Smooth muscle cell (in vitro differentiated cells): Measurements from ENCODE around the gene RAB3C. TPM values are rescaled to one million over a fixed set of nuclear protein-coding genes. Genes with fewer than 3 reads are reported as not detected.

ENCODE experiments used
- DNase-seq: peaks from one replicate; lab custom pipeline; 2025; ENCODE audit not compliant: unreplicated experiment; lab: John Stamatoyannopoulos, UW
- H2AFZ ChIP-seq: fragments of 200-600 bp; sonication (generic); 2 replicates; pipeline ENCODE4 v1.6.0; 2016; ENCODE audit warnings: antibody characterized with exemption, low read depth, mild to moderate bottlenecking
- H3F3A ChIP-seq: fragments of 200-600 bp; sonication (generic); 2 replicates; pipeline ENCODE4 v1.6.0; 2017; ENCODE audit warnings: antibody characterized with exemption, low read depth
- H3K27ac ChIP-seq: fragments of 200-600 bp; sonication (generic); 2 replicates; pipeline ENCODE4 v1.5.1; 2016; ENCODE audit warnings: low read depth, mild to moderate bottlenecking
- H3K27me3 ChIP-seq: fragments of 200-600 bp; sonication (generic); 2 replicates; pipeline ENCODE4 v1.6.1; 2016; ENCODE audit warnings: low read depth, mild to moderate bottlenecking
- H3K36me3 ChIP-seq: fragments of 200-600 bp; sonication (generic); 2 replicates; pipeline ENCODE4 v1.5.1; 2016; ENCODE audit warnings: low read depth
- H3K4me1 ChIP-seq: fragments of 200-600 bp; sonication (generic); 2 replicates; pipeline ENCODE4 v1.5.1; 2016; ENCODE audit warnings: low read depth
- H3K4me2 ChIP-seq: fragments of 200-600 bp; sonication (generic); 2 replicates; pipeline ENCODE4 v1.6.0; 2016; ENCODE audit warnings: mild to moderate bottlenecking
- H3K4me3 ChIP-seq: fragments of 200-600 bp; sonication (generic); 2 replicates; pipeline ENCODE4 v1.5.1; 2016; ENCODE audit warnings: mild to moderate bottlenecking
- H3K79me2 ChIP-seq: fragments of 200-600 bp; sonication (generic); 2 replicates; pipeline ENCODE4 v1.6.0; 2016; ENCODE audit warnings: low read depth, mild to moderate bottlenecking
- H3K9ac ChIP-seq: fragments of 200-600 bp; sonication (generic); 2 replicates; pipeline ENCODE4 v1.6.0; 2016; ENCODE audit warnings: low read depth
- H3K9me3 ChIP-seq: fragments of 200-600 bp; sonication (generic); replicated peaks from 2 replicates; pipeline ENCODE4 v1.5.1; 2016; ENCODE audit warnings: low read depth
- H4K20me1 ChIP-seq: fragments of 200-600 bp; sonication (generic); 2 replicates; pipeline ENCODE4 v1.6.0; 2016; ENCODE audit warnings: low read depth
- WGBS: methylation state at CpG from one replicate; pipeline ENCODE4 v1.1.7; 2016; ENCODE audit warnings: low lambda C conversion rate; 5-methylcytosine and 5-hydroxymethylcytosine counted together
- polyA plus RNA-seq: library from polyadenylated mRNA; unstranded; fragments of >200 nt; fragmentation: Nextera tagmentation; extraction: Ambion mirVana; gene quantifications from 2 replicates; pipeline ENCODE4 v1.2.1, GENCODE V29; 2016
- total RNA-seq: library from RNA; depleted of rRNA; stranded (reverse); fragments of >200 nt; gene quantifications from 2 replicates; pipeline ENCODE4 v1.2.3, GENCODE V29; 2014
- TF ChIP-seq, protein P1 (sequence below): fragments of 200-600 bp; sonication (generic); IDR thresholded peaks from 2 replicates; pipeline ENCODE4 v1.5.1; 2017; ENCODE audit warnings: borderline replicate concordance, mild to moderate bottlenecking, antibody characterized with exemption; ENCODE audit not compliant: insufficient read depth, poor library complexity, severe bottlenecking

RAB3C gene
- total and polyA plus RNA-seq, 2 experiments from 2014 or later: 0.10 to 1.1 TPM

DNA sequence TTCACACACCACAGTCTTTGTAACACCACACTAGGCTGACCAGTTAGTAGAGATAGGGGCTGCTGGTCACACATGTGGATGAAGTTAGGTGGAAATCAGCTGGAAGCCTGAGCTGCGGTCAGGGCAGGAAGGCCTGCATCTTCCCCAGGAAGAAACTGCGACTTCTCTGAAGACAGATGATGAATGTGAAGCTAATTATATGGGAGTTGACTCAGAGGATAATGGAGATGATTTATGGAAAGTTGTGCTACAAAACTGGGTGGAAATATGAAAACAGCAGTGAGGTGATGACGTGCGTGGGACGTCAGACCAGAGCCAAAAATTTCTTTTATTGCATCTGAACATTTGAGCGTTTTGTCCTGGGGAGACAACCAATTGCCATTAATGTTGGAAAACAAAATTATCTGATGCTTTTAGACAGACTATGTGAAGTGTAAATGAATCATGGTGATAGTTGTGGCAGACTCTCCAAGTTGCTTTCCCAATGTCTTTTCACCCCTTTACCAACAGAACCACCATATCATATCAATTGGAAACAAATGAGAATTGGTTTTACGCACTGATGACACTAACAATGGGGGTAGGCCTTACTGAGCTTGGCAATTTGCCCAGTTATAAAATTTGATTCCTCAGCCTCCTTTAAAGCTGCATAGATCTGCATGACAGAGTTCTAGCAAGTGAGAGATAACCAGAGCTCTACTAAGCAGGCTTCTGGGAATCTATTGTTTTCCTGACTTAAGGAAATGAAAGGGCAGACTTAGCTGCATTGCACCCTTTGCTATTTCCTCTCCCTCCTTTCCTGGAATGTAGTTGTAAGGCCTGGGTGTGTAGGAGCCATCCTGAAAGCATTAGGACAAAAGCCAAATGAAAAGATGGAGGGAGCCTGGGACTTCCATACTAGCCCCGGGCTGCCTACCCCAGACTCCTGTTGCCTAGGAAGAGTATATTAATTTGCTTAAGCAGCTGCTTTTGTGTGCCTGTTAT, 84.0 kb downstream of the RAB3C start:
- WGBS: 45% methylated on average over 8 of the region's 8 CpGs
- no peak overlapping the region for H3K4me2 ChIP-seq
- no peak overlapping the region for H2AFZ ChIP-seq
- peak overlapping the region; percentile 33 for H3K27ac ChIP-seq
- peaks cover 8% of the 10 kb centered on the region for H3F3A ChIP-seq
- no peaks in the 10 kb centered on the region for H3K36me3 ChIP-seq
- H3K79me2 ChIP-seq: no peaks in the 10 kb centered on the region
- H3K9ac ChIP-seq: no peak overlapping the region
- peaks cover 6% of the 10 kb centered on the region for H3K4me1 ChIP-seq
- H3K9me3 ChIP-seq: no peaks in the 10 kb centered on the region
- no peaks in the 10 kb centered on the region for H3K27me3 ChIP-seq
- H3K4me3 ChIP-seq: no peak overlapping the region
- DNase-seq: no peak
- H4K20me1 ChIP-seq: no peaks in the 10 kb centered on the region
- TF ChIP-seq, protein P1, sequence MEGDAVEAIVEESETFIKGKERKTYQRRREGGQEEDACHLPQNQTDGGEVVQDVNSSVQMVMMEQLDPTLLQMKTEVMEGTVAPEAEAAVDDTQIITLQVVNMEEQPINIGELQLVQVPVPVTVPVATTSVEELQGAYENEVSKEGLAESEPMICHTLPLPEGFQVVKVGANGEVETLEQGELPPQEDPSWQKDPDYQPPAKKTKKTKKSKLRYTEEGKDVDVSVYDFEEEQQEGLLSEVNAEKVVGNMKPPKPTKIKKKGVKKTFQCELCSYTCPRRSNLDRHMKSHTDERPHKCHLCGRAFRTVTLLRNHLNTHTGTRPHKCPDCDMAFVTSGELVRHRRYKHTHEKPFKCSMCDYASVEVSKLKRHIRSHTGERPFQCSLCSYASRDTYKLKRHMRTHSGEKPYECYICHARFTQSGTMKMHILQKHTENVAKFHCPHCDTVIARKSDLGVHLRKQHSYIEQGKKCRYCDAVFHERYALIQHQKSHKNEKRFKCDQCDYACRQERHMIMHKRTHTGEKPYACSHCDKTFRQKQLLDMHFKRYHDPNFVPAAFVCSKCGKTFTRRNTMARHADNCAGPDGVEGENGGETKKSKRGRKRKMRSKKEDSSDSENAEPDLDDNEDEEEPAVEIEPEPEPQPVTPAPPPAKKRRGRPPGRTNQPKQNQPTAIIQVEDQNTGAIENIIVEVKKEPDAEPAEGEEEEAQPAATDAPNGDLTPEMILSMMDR: no peak

DNA sequence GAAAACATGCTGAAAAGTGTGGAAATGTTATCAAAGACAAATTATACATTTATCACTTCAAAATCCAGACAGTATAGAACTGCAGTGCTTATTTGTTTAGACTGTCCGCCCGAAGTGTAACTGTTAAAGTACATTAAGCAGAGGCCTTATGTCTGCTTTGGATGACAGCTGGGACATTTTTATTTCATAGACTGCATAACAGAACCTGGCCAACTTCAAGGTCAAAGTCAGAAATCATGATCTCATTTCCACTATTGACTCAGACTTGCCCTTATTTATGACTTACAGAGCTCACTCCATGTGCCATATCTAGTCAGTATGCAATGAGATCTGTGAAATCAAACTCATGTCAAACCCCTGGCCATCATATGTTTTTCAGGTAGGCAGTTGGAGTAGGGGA, 87.7 kb downstream of the RAB3C start:
- no peak overlapping the region for H3K4me2 ChIP-seq
- H4K20me1 ChIP-seq: no peaks in the 10 kb centered on the region
- WGBS: 26% methylated on average over 2 of the region's 2 CpGs
- no peaks in the 10 kb centered on the region for H3K79me2 ChIP-seq
- no peak overlapping the region for H3K9ac ChIP-seq
- H3K27ac ChIP-seq: no peak overlapping the region
- no peak overlapping the region for H3K4me3 ChIP-seq
- no peaks in the 10 kb centered on the region for H3K27me3 ChIP-seq
- TF ChIP-seq, protein P1: no peak
- H3F3A ChIP-seq: peaks cover 8% of the 10 kb centered on the region
- peak overlapping the region; percentile 6 for H2AFZ ChIP-seq
- peaks cover 6% of the 10 kb centered on the region for H3K4me1 ChIP-seq
- H3K9me3 ChIP-seq: no peaks in the 10 kb centered on the region
- DNase-seq: no peak
- no peaks in the 10 kb centered on the region for H3K36me3 ChIP-seq

DNA sequence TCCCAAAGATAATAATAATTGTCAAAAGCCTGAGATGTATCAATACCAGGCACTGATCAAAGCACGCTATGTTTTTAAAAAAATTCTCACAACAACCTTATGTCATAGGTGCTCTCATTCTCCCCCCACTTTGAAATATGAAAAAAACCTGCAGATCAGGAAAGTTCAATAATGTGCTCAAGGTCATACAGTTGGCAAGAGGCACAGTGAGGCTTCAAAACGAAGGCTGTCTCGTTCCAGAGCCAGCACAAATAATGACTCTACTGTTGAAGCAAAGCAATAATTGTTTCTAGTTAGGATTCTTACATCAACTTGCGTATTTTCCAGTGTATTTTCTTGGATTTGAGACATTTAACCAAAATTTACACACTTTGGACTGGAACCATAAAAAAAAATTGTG, 88.3 kb downstream of the RAB3C start:
- WGBS: 91% methylated on average over 4 of the region's 4 CpGs
- H3K36me3 ChIP-seq: no peaks in the 10 kb centered on the region
- H3F3A ChIP-seq: peaks cover 8% of the 10 kb centered on the region
- H3K4me2 ChIP-seq: no peak overlapping the region
- TF ChIP-seq, protein P1: no peak
- peaks cover 6% of the 10 kb centered on the region for H3K4me1 ChIP-seq
- DNase-seq: no peak
- no peaks in the 10 kb centered on the region for H3K9me3 ChIP-seq
- no peak overlapping the region for H3K9ac ChIP-seq
- H4K20me1 ChIP-seq: no peaks in the 10 kb centered on the region
- H2AFZ ChIP-seq: no peak overlapping the region
- no peak overlapping the region for H3K27ac ChIP-seq
- no peak overlapping the region for H3K4me3 ChIP-seq
- H3K27me3 ChIP-seq: no peaks in the 10 kb centered on the region
- no peaks in the 10 kb centered on the region for H3K79me2 ChIP-seq
